ENCODE measurements around the gene NBPF12. TPM values are rescaled to one million over a fixed set of nuclear protein-coding genes. Genes with fewer than 3 reads are reported as not detected.
"Not testable (repeated sequence)": the region's sequence is repeated elsewhere in the genome, so short reads cannot be mapped to it uniquely, and the experiment has no call there.

NBPF12 gene
- polyA plus RNA-seq, 3 donors = 0.40 to 18.9 (median 0.68) TPM

GRCh38 chr1:147044511-147044910 lies 106.4 kb downstream of the NBPF12 start:
- intact Hi-C loops (cut with micrococcal nuclease); DNase-seq; H3K27ac ChIP-seq (ENCODE audit: low read depth in 1 of 2, low read length in 2 of 2); H2AFZ ChIP-seq (ENCODE audit: insufficient read depth, low read depth, low read length, poor library complexity, severe bottlenecking); H3K36me3 ChIP-seq (replicated peaks in 1 of 2; ENCODE audit: control insufficient read depth in 1 of 2, insufficient read depth in 2 of 2, low read length in 2 of 2); H3K4me3 Mint-ChIP-seq; H3K9me3 ChIP-seq (replicated peaks in 1 of 2; ENCODE audit: control insufficient read depth in 1 of 2, insufficient read depth in 1 of 2, low read length in 2 of 2); H3K36me3 Mint-ChIP-seq; H3K27me3 ChIP-seq (ENCODE audit: control insufficient read depth in 2 of 2, insufficient read depth in 2 of 2, low read length in 2 of 2); H4K20me1 ChIP-seq (ENCODE audit: insufficient read depth, low read length); H3K27me3 Mint-ChIP-seq (ENCODE audit: low read depth in 3 of 3); H3K4me1 Mint-ChIP-seq; H3K9me3 Mint-ChIP-seq; H3K4me2 ChIP-seq (replicated peaks; ENCODE audit: extremely low read depth, low read length, poor library complexity, severe bottlenecking); H3K79me2 ChIP-seq (ENCODE audit: insufficient read depth, low read length); H3K27ac Mint-ChIP-seq; H3K4me3 ChIP-seq (replicated peaks in 1 of 3; ENCODE audit: low read depth in 2 of 3, low read length in 3 of 3); H3K9ac ChIP-seq (ENCODE audit: insufficient read depth, low read length, poor library complexity, severe bottlenecking); H3K4me1 ChIP-seq (ENCODE audit: control insufficient read depth in 1 of 2, insufficient read depth in 2 of 2, low read length in 2 of 2): not testable (repeated sequence)

Other genes with a start within 250 kb of the NBPF12 start
- gene PRKAB2, start 234.1 kb downstream of the NBPF12 start, polyA plus RNA-seq = 10 to 100 TPM in 1 of 3 donors, 1 to 10 TPM in 2; 1.1 to 14.0 (median 1.7) TPM